MM.1S (cell line): ENCODE data around the gene GPR137B.

Experiments used
- DNase-seq: peaks from one replicate; pipeline ENCODE4 v3.0.0-alpha.2; 2015
- H2AFZ ChIP-seq: fragments of 300-600 bp; sonication (generic); 2 replicates; pipeline ENCODE4 v1.6.0; 2016; ENCODE audit warnings: antibody characterized with exemption, low read length
- H3F3A ChIP-seq: fragments of 300-600 bp; sonication (generic); 2 replicates; pipeline ENCODE4 v1.6.1; 2016; ENCODE audit warnings: mild to moderate bottlenecking, antibody characterized with exemption, low read length, moderate library complexity, mixed read lengths; ENCODE audit not compliant: insufficient read depth
- H3K27ac ChIP-seq: fragments of 300-600 bp; sonication (generic); 2 replicates; pipeline ENCODE4 v1.5.1; 2016; ENCODE audit warnings: mild to moderate bottlenecking, low read length
- H3K27me3 ChIP-seq: fragments of 300-600 bp; sonication (generic); replicated peaks from 2 replicates; pipeline ENCODE4 v1.6.0; 2016; ENCODE audit warnings: low read length; ENCODE audit not compliant: insufficient read depth
- H3K36me3 ChIP-seq: fragments of 300-600 bp; sonication (generic); replicated peaks from 2 replicates; pipeline ENCODE4 v1.6.1; 2016; ENCODE audit warnings: mild to moderate bottlenecking, low read length, mixed read lengths; ENCODE audit not compliant: insufficient read depth
- H3K4me1 ChIP-seq: fragments of 300-600 bp; sonication (generic); 2 replicates; pipeline ENCODE4 v1.6.1; 2016; ENCODE audit warnings: low read length, mixed read lengths
- H3K4me2 ChIP-seq: fragments of 300-600 bp; sonication (generic); 2 replicates; pipeline ENCODE4 v1.6.0; 2016; ENCODE audit warnings: low read depth, low read length
- H3K4me3 ChIP-seq: fragments of 300-600 bp; sonication (generic); 2 replicates; pipeline ENCODE4 v1.5.1; 2016; ENCODE audit warnings: low read length, mixed read lengths
- H3K79me2 ChIP-seq: fragments of 300-600 bp; sonication (generic); 2 replicates; pipeline ENCODE4 v1.6.1; 2016; ENCODE audit warnings: mixed run types, low read length, mixed read lengths
- H3K9ac ChIP-seq: fragments of 300-600 bp; sonication (generic); 2 replicates; pipeline ENCODE4 v1.6.1; 2016; ENCODE audit warnings: low read length, mixed read lengths
- H3K9me2 ChIP-seq: fragments of 300-600 bp; sonication (generic); replicated peaks from 2 replicates; pipeline ENCODE4 v1.6.1; 2016; ENCODE audit warnings: mild to moderate bottlenecking, low read length, mixed read lengths; ENCODE audit not compliant: insufficient read depth
- H3K9me3 ChIP-seq: fragments of 300-600 bp; sonication (generic); replicated peaks from 2 replicates; pipeline ENCODE4 v1.6.1; 2016; ENCODE audit warnings: mild to moderate bottlenecking, low read length, mixed read lengths; ENCODE audit not compliant: insufficient read depth
- H4K20me1 ChIP-seq: fragments of 300-600 bp; sonication (generic); 2 replicates; pipeline ENCODE4 v1.6.1; 2016; ENCODE audit warnings: mild to moderate bottlenecking, low read length, moderate library complexity, mixed read lengths; ENCODE audit not compliant: insufficient read depth
- CTCF ChIP-seq: fragments of 300-600 bp; sonication (generic); IDR thresholded peaks from 2 replicates; pipeline ENCODE4 v1.5.1; 2016; ENCODE audit warnings: antibody characterized with exemption, low read length, mixed read lengths
- EZH2 ChIP-seq: fragments of 300-600 bp; sonication (generic); optimal IDR thresholded peaks from 2 replicates; pipeline ENCODE3; 2017; ENCODE audit warnings: low read depth, mild to moderate bottlenecking, antibody characterized with exemption, low read length, mixed read lengths
- EZH2phosphoT487 ChIP-seq: fragments of 300-600 bp; sonication (generic); IDR thresholded peaks from 2 replicates; pipeline ENCODE4 v1.6.1; 2018; ENCODE audit warnings: antibody characterized with exemption, low read length

Gene GPR137B

GRCh38 chr1:236163463-236164153, 21.3 kb downstream of the GPR137B start:
- no peak overlapping the region for H2AFZ ChIP-seq
- H3F3A ChIP-seq, result peaks cover 3% of the 10 kb centered on the region; the same call in 1 of the 2 replicates
- no peaks in the 10 kb centered on the region for H3K9me3 ChIP-seq
- no peaks in the 10 kb centered on the region for H3K79me2 ChIP-seq
- H3K9me2 ChIP-seq, result no peaks in the 10 kb centered on the region
- no peak overlapping the region for H3K27ac ChIP-seq
- no peaks in the 10 kb centered on the region for H4K20me1 ChIP-seq
- H3K4me3 ChIP-seq, result no peak overlapping the region
- no peak overlapping the region for H3K9ac ChIP-seq
- no peak for TF ChIP-seq EZH2phosphoT487
- no peak for TF ChIP-seq CTCF
- no peak for TF ChIP-seq EZH2
- H3K4me1 ChIP-seq, result peaks cover 9% of the 10 kb centered on the region
- no peak overlapping the region for H3K4me2 ChIP-seq
- no peaks in the 10 kb centered on the region for H3K36me3 ChIP-seq
- peaks cover 42% of the 10 kb centered on the region for H3K27me3 ChIP-seq
- DNase-seq, result no peak

GRCh38 chr1:236164273-236164672, 21.9 kb downstream of the GPR137B start:
- Histone ChIP-seq H3F3A (peaks cover 10% of the 10 kb centered on the region), H3K4me3 (no peak overlapping the region), H3K9me2 (no peaks in the 10 kb centered on the region), H3K36me3 (no peaks in the 10 kb centered on the region), H2AFZ (no peak overlapping the region), H4K20me1 (no peaks in the 10 kb centered on the region), H3K79me2 (no peaks in the 10 kb centered on the region), H3K9ac (no peak overlapping the region), H3K4me2 (no peak overlapping the region), H3K9me3 (no peaks in the 10 kb centered on the region), H3K27ac (no peak overlapping the region), H3K4me1 (peaks cover 16% of the 10 kb centered on the region), H3K27me3 (peaks cover 39% of the 10 kb centered on the region)
- no peak for DNase-seq
- TF ChIP-seq EZH2 (no peak), CTCF (no peak), EZH2phosphoT487 (no peak)

- no peak overlapping the region for H3K4me2 ChIP-seq
- H3F3A ChIP-seq, result peaks cover 12% of the 10 kb centered on the region
These were observed 23.1 kb downstream of the GPR137B start for GRCh38 chr1:236165238-236165981.

More at GRCh38 chr1:236165238-236165981, 23.1 kb downstream of the GPR137B start:
- Histone ChIP-seq H3K36me3 (no peaks in the 10 kb centered on the region), H3K9me3 (no peaks in the 10 kb centered on the region), H3K27me3 (peaks cover 36% of the 10 kb centered on the region), H3K79me2 (no peaks in the 10 kb centered on the region), H2AFZ (no peak overlapping the region), H3K27ac (no peak overlapping the region), H3K4me3 (no peak overlapping the region), H3K9ac (no peak overlapping the region), H3K4me1 (peaks cover 14% of the 10 kb centered on the region), H4K20me1 (no peaks in the 10 kb centered on the region), H3K9me2 (no peaks in the 10 kb centered on the region)
- TF ChIP-seq CTCF (no peak), EZH2 (no peak), EZH2phosphoT487 (no peak)
- no peak for DNase-seq
